Inflammatory macrophage treated with lipopolysaccharide for 4 hours (primary cell): Measurements from ENCODE around the gene ALDOA.
"Not testable (repeated sequence)": the region's sequence is repeated elsewhere in the genome, so short reads cannot be mapped to it uniquely, and the experiment has no call there.

Source experiments
- DNase-seq: peaks from one replicate; pipeline ENCODE4 v3.0.0-alpha.2; 2020

ALDOA gene

DNA sequence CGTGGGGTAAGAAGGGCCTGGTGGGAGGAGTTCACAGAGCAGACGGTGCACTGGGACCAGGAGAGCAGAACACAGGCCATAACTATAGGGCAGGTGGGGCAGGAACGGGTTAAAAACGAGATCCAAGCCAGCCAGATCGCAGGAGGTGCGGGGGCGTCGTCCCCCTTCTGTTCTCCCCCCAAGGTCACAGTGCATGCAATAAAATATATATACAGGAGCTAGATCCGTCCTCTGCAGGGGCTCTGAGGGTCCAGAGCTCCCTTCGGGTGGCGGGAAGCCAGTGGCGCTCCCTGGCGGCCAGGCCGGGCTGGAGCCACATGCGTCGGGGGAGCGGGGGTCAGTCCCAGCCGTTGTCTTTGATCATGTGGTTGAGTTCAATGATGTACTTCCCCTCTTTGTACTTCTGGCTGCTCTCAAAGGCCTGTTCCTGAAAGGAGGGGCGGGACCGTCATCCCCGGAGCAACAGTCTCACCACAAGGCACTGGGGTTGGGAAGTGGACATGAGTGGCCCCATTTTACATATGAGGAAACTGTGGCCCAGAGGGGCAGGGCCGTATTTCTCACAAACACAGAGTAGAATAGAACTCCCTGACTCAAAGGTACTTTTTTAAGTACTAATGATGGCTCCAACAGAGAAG, 26.9 kb downstream of the ALDOA start:
- peak; percentile 99 for DNase-seq

DNA sequence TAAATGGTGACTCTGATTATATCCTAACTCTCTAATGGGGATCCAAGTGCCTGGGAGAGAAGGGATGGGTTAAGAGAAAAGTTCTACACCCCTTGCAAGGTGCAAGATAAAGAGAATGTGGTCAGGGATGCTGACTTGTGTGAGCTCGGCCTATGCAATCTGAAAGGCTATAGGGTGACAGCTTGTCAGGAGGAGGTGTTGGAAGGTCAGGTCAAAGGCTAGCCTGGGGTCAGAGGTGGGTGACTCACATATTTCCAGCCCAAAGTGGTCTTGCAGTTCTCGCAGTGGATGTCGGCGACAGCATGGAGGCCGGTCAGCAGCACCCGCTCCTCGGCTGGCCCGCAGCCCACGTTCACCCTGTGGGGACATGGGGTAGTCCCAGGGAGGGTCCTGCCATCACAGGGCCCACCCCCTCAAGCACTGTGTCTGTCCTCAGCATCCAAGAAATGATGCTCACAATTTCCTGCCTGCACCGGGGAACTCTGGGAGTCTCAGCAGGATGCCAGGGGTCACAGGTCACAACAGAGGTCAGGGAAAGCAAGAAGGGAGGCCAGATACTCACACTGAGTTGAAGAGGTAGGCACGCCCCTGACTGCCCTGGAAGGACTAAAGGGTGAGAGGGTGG, 29.1 kb downstream of the ALDOA start:
- DNase-seq = no peak

DNA sequence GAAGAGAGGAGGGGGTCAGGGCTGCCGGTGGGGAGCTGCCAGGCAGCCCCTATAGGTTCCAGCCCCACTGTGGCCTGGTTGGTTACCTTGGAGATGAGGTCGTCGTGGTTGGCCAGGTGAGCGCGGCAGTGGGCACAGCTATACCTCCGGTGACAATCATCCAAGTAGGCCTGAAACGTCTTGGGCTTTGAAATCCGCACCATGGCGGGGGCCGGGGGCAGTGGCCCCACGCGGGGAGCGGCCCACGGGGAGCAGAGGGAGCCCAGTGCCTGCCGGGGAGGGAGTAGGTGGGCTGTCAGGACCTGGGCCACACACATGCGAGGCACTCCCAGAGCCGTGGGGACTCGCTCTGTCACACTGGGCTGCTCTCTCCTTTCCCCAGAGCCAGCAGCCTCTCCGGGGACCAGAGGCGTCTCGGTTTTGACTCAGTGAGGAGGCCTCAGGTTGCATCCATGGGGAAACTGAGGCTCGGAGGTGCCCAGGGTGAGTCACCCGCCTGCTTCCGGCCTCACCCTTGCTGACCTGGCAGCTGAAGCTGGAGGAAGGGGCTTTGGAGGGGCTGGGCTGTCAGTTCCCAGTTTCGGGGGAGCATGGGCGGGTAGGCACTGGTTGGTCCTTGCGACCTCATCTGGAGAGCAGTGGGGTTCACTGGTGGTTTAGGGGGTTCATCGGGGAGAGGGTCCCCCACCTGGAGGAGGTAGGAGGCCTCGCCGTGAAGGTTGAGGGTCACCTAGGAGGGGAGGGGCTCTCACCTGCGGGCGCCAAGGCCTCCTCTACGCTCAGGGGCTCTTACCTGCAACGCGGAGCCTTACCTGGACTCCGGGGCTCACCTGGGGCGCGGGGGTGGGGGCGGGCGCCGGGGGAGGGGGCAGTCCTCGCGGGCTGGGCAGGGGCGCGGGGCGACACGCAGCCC, 29.9 kb downstream of the ALDOA start:
- no peak for DNase-seq

DNA sequence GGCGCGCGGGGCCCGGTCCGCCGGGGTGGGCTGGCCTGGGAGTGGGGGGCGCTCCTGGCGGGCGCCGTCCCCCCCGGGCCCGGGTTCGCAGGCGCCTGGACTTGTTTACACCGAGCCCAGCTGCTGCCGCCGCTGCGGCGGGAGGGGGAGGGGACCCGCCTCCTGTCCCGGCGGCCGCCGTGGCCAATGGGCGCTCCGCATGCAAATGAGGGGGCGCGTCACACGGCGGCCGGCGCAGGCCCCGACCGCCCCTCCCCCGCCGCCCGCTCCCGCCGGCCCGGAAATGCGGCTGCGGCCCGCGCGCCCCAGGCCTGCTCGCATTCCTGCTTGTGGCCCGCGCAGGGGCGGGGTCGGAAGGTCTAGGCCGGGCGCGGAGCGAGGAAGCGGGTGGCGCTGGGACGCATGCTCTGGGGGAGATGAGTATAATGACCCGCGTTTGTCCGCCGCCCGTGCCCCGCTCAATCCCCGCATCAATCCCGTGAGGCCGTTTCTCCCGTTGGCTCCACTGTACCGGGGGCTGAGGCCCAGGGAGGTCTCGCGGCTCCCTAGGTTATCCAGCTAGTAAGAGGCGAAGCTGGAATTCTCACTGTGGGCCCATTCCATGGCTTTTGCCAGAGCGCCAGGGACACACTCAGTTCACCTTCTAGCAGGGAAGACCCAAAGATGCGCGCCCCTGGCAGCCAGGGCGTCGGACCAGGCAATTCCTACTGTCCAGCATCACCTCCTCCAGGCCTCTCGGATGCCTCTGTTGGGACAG, 30.7 kb downstream of the ALDOA start, which contains the start of gene YPEL3:
TSS of gene YPEL3 (minus strand) at position 109 of the 757 bp plus-strand sequence. CDS start 731 bp downstream, outside the sequence.
- peak; percentile 81 for DNase-seq

DNA sequence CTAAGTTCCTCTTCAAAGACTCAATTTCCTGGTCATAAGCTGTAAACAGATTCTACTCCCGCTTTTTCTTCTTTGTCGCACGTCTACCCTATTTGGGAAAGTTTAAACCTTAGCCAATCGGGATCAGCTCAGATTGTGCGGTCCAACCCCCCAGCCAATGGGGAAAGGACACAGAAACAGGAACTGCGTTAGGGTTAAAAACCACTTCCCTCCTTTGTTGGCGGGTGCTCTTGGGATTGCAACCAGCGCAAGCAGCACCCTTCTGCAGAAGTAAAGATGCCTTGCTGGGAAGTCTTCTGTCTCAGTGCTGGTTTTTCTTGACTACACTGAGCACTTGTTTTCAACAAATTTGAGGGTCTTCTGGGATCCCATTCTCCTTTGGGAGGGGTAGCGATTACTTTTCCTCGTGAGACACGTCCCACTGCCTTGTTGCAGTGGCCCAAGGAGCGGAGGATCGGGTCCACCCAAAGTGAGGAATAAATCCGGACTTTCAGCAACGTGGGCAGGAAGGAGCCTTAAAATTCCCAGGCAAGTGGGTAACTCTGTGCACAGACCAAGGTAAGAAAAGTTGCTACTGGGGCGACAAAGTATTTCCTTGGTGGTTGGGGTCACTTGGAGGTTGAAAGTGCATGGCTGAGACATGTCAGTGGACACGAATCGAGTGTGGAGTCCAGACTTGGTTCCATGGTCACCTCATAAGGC, 31.5 kb downstream of the ALDOA start:
- peak; percentile 51 for DNase-seq

DNA sequence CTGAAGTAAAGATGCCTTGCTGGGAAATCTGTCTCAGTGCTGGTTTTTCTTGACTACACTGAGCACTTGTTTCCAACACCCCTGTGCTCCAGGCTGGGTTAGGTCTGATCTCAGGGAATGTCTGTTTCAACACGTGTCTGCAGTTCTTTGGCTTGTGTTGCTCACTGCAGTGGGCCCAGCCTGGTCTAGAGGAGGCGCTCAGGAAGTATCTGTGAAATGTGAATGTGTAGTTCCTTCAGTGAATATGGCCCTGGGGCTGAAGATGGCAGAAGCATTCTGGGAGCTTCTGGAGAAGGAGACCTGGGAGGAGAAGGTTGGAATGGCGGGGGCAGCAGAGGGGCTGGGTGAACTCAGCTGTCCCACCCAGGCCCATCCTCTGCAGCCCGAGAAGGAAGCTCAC, 38.5 kb downstream of the ALDOA start:
- no peak for DNase-seq

DNA sequence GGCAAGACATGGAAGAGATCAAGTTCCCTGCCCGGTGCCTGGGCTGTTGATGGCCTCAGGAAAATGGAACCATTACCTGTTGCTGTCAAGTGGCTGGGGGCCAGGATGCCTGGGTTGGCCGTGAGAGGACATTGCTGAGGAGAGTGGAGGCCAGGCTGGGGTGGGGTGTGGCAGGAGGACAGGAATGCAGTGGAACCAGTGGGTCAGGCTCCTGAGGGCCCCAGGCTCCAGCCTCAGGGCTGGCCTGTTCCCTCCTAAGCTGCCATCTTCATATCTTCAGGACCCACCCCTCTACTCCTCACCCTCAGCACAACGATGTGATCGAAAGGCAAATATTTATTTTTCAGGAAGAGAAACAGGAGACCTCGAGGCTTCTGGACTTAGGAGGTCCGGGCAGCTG, 38.9 kb downstream of the ALDOA start:
- DNase-seq = no peak

DNA sequence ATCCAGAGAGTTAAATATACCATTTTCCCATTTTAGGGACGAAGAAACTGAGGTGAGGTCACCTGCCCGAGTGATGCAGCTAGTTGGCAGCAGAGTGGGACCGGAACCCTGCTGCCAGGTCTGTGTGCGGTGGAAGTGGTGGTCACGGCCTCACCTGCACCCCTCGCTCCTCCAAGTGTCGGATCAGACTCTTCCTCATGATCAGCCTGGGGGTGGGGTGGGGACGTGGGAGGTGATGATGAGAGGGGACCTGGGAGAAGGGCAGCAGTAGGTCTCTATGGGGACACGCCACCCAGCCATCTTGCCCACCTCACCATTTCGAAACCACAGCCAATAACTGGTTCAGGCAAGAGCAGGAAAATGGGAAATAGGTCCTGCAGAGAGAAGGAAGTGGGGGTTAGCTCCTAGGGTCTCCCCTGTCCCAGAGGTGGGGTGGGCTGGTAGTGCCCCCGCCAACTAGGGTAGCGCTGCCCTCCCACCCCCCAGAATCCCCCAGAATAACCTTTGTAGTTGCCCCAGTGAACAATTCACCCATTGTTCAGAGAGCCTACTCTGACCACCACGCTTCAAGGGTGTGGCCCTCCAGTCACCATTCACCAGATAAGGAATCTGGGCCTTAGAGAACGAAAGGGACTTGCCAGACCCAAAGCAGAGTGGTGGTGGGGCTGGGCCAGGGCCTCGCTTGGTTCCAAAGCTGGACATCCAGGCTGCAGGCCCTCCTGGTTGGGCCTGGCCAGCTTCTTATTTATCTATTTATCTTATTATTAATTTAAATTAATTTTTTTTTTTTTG, 42.7 kb downstream of the ALDOA start:
- DNase-seq = no peak

DNA sequence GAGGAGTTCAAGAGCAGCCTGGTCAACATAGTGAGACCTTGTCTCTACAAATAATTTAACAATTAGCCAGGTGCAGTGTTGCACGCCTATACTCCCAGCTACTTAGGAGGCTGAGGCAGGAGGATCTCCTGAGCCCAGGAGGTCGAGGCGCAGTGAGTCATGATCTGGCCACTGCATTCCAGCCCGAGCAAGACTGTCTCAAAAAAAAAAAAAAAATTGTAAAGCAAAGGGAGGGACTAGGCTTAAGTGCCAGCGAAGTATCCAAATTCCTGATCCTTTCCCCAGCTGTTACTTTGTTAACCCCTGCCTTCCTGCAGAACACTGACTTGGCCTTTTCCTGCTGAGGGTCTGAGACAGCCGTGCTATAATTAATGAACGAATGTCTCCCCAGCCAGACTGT, 45.1 kb downstream of the ALDOA start:
- DNase-seq = no peak

DNA sequence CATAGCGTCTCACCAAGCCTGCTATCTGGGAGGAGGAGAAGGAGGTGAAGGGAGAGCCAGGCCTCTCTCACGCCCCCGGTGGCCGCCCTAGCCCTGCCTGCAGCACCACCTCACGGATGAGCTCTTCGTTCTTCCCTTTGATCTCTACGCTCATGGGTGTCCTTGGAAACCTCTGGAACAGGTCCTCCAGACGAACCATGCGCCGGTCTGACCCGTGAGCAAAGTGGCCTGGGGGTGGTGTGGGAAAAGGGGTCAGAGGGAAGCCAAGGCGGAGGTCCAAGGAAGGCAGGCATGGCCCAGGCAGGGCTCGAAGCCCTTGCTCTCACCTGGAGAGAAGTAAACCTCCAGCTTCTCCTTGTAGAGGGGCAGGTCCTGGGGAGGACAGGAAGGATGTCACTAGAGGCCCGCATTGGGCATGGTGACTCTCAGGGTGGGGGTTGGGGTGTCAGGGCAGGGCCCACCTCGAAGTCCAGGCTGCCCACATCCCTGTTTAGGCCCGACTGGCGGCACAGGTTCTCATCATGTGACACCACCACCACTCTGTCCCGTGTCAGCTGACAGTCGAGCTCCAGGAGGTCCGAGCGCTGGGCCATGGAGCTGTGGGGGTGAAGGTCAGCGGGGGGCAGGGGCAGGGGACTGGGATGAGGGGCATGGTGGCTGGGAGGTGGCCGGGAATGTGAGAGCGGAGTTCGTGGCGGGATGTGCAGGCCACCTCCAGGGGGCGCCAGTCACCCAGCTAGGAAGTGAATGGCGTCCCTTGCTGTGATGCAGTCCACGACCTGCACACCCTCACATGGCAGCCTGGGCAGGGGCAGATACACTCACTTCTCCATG, 46.9 kb downstream of the ALDOA start:
- DNase-seq = peak; percentile 37

DNA sequence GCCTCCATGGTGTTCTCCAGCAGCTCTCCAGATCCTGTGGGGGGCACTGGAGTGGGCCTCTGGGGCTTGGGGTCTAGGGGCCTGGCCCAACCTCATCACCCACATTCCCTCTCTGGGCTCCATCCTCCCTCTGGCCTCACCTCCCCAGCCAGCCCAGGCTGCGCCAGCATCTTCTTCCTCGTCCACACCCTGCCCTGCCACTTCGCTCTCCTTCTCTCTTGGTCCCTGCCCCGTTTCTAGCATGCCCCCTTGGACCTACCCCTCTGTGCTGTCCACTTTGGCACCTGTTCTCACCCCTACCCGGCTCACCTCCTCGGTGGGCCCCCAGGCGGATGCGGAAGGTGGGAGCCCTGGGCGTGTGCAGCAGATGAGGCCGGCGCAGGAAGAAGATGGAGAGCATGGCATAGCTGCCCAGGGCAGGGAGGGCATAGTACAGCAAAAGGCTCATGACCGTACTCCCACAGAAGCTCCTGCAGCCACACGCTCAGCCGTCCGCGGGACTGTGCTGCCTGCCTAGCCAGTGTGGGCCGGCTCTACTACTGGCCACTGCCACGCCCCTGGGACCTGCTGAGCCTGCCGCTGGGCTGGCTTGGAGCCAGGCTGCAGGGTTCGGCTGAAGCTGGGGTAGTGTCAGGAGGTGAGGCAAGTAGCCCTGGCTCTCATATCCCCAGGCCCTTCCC, 47.6 kb downstream of the ALDOA start, which contains the start of gene GDPD3:
TSS of gene GDPD3 (minus strand) at position 507 of the 680 bp plus-strand sequence. CDS start at position 448, 59 bp downstream.
- DNase-seq = no peak

DNA sequence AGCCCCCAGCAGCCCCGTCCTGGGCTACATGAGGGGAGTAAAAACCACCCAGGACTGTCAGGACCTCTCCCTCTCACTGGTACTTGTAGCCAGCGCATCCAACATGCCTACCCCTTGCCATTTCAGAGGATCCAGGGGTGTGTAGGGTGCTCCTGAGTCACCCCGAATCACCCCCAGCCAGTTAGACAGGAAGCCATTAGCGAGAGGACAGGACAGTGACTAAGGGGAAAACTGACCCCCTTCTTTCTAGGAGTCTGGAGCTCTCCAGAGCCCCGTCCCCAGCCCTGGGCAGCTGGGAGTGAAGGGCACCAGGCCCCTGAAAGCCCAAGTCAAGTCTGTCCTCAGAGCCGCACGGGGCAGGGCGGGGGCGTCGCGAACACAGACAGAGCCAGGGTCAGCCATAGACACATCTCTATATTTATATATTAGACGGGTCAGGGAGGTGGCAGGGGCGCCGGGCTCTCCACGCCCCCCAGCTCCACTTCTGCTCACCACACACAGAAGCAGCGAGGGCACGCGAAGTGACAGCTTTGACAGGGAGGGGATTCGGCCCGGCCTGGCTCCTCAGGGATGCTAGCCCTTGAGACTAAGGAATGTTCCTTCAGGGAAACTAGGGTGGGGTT, 48.3 kb downstream of the ALDOA start:
- no peak for DNase-seq

DNA sequence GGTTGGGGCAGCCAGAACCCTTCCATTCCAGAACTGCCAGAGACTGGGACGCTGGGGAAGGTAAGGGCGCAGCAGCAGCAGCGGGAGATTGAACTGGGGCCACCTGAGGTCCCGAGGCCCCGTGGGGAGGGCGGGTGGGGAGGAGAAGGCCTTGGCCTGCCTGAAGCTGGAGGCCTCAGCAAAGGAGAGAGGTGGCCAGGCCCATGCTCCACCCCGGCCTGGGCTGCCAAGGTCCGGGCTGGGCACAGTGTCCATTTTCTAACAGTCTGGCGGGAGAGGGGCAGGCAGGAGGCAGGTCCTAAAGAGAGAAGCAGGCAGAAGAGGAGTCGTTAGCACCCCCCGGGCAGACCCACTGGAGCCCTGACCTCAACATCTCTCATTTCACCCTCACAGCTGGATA, 48.9 kb downstream of the ALDOA start:
- no peak for DNase-seq

DNA sequence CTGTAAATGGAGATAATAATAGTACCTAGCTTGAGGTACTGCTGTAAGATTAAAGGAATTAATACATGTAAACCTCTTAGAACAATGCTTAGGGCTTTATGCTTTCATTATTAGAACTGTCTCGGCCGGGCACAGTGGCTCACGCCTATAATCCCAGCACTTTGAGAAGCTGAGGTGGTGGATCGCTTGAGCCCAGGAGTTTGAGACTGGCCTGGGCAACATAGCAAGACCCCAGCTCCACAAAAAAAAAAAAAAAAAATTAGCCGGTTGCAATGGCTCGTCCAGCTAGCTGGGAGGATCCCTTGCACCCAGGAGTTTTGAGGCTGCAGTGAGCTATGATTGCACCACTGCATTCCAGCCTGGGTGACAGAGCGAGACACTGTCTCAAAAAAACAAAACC, 49.3 kb downstream of the ALDOA start:
- not testable (repeated sequence) for DNase-seq

DNA sequence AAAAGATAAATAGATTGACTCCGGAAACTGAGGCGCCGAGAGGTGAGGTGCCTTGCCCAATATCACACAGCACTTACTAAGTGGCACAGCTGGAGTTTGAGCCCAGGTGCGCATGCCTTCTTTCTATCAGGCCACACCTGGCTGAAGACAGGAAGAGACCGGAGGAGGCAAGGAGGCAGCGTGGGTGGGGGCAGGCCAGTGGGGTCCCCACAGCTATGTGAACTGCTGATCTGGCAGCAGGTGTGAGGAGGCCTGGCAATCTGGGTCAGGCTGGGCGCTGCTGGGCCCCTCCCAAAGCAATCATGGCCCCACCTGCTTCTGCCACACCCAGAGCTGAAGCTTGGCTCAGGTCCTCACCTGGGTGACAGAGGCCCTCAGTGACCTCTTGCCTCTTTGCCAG, 49.7 kb downstream of the ALDOA start:
- DNase-seq = no peak

DNA sequence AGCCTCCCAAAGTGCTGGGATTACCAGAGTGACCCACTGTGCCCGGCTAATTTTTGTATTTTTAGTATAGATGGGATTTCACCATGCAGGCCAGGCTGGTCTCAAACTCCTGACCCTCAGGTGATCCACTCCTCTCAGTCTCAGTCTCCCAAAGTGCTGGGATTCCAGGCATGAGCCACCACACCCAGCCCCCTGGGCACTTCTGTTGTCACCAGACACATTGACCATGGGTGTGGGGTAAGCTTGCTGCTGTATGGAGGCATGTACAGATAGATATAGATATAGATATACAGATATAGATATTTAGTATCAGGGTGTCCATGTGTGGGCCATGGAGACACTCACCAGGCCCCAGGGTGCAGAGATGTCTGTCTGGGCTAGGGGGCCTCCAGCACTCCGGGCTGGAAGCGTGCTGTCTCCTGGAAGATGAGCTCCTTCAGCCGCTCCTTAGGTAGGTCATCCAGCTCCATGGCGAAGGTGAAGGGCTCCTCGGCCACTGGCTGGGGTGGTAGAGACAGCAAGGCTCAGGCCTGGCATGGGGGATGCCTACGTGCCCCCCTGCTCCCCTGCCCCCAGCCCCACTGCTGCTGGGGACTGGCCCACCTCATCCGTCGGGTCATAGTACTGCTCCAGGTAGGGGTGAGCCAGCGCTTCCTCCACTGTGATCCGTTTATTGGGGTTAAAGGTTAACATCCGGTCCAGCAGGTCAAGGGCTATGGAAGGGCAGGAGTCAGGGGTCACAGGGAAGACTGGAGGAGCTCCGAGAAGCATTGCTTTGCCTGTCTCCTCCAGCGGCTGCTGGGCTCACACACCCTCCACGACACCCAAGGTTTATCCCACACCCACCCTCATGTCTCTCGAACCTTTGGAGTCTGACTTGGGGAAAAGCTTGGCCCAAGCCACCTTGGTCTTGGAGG, 51.0 kb downstream of the ALDOA start:
- no peak for DNase-seq

DNA sequence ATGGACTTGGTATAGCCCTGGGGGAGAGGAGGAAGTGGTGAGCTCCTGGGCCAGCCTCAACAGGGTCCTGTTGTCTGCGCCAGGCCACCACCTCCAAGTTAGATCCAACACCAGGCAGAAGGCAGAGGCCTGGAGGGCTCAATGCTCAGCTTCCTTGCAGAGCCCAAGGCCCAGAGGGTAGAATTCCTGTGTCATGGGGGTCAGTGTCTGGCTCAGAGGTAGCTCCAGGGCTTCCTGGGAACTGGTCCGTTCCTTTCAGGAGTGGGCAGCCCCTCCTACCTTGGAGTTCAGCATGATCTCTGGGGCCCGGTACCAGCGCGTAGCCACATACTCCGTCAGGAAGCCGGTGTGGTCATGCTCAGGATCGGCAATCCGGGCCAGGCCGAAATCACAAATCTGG, 52.2 kb downstream of the ALDOA start:
- no peak for DNase-seq

DNA sequence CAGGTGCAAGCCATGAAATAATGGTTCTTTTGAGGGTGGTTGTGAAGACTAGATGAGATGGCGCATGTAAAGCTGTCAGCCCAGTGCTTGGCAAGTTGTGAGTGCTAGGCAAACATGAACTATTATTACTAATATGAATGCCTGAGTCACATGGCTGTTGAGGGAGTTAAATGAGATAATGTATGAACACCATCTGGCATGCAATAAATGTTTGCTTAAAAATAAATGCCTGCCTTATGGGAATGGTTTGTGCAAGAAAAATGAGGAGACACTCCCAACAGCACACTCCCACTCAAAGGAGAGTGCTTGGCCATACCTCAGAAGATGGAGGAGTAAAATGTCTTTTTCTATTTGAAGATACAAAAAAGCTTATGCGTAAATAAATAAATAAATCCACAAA, 53.9 kb downstream of the ALDOA start:
- DNase-seq = no peak
